Measurements from ENCODE around the gene ADAMTS17.

DNA sequence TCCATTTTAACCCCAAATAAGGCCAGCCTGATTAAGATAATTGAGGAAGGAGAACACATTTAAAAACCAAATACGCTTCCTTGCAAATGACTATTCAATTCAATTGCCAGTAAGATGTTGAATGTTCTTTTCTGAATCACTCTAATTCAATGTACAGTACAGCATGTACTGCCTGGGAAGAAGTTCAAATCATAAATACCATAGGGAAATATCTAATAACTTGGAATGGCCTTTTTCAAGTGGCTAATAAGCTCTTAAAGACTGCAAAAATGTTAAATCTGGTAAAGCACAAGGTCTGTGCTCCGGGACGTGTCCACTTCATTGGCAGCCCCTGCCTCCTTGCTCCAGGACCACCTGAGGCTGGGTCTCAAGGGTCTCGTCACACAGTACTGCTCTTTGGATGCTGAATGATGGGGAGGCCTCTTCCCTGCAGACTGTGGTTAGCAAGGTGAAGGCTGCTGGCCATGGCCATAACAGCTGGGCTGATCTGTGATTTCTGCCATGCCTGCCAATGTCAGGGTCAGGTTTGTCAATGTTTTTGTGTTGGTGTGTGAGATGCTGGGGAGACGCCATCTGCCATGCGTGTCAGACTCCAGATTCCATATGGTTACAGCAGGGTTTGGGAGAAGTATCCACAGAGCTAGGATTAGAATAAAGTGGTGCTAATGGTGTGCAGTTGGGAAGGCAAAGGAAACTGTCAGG, 300.5 kb downstream of the ADAMTS17 start:
- TF ChIP-seq, protein P1, sequence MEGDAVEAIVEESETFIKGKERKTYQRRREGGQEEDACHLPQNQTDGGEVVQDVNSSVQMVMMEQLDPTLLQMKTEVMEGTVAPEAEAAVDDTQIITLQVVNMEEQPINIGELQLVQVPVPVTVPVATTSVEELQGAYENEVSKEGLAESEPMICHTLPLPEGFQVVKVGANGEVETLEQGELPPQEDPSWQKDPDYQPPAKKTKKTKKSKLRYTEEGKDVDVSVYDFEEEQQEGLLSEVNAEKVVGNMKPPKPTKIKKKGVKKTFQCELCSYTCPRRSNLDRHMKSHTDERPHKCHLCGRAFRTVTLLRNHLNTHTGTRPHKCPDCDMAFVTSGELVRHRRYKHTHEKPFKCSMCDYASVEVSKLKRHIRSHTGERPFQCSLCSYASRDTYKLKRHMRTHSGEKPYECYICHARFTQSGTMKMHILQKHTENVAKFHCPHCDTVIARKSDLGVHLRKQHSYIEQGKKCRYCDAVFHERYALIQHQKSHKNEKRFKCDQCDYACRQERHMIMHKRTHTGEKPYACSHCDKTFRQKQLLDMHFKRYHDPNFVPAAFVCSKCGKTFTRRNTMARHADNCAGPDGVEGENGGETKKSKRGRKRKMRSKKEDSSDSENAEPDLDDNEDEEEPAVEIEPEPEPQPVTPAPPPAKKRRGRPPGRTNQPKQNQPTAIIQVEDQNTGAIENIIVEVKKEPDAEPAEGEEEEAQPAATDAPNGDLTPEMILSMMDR (IDR thresholded peaks at IDR 0.05; ENCODE audit: poor library complexity), result no peak
- TF ChIP-seq EZH2 (IDR thresholded peaks at IDR 0.05; ENCODE audit: borderline replicate concordance), result no peak

Measured in hepatocyte (in vitro differentiated cells).